ENCODE results near the gene FGB.
"Not testable (repeated sequence)": the region's sequence is repeated elsewhere in the genome, so short reads cannot be mapped to it uniquely, and the experiment has no call there.

The FGB gene

DNA sequence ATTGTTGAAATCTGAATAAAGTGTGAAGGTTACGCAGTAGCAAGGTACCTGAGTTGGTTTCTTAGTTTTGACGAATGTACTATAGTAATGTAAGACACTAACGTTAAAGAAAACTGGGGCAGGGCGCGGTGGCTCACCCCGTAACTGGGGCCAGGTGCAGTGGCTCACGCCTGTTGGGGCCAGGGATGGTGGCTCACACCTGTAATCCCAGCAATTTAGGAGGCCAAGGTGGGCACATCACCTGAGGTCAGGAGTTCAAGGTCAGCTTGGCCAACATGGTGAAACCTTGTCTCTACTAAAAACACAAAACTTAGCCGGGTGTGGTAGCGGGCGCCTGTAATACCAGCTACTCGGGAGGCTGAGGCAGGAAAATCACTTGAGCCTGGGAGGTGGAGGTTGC lies 34.5 kb downstream of the FGB start:
- not testable (repeated sequence) for DNase-seq (ENCODE audit: low spot score)

DNA sequence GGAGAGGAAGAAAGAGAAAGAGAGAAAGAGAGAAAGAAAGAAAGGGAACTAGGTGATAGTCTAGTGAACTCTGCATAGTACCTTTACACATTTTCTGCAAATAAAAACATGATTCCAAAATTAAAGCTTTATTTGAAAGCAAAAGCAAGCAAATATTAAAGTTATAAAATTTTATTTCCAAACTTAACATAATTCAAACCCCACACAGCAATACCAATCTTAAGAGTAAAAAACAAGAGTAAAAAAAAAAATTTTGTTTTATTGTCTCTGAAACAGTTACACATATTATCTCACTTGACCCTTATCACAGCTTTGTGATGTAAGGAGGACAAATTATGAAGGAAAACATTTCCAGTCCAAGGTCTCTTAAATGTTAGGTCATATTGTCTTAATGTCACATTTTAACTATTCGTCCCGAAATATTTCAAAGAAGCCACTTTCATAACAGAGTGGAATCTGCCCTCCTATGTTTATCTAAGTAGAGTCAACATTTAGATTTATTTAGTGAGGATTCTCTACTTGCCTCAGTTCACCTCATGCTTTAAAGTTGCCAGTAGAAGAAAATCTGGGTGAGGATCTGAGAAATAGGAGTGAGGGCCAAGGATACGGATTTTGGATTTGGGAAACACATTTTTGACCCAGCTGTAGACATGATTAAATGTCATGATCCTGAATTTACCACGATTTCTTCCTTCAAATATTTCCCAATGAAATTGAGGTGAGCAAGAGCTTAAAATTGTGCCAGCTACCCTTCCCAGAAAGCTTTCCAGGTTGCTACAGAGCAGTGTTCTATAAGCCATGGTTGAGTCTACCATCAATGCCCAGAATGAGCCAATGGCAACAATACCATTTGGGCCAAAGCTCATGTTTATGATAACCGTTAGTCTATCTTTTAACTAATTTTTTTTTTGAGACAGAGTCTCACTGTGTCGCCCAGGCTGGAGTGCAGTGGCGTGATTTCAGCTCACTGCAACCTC lies 35.3 kb downstream of the FGB start:
- DNase-seq (ENCODE audit: low spot score), result no peak

DNA sequence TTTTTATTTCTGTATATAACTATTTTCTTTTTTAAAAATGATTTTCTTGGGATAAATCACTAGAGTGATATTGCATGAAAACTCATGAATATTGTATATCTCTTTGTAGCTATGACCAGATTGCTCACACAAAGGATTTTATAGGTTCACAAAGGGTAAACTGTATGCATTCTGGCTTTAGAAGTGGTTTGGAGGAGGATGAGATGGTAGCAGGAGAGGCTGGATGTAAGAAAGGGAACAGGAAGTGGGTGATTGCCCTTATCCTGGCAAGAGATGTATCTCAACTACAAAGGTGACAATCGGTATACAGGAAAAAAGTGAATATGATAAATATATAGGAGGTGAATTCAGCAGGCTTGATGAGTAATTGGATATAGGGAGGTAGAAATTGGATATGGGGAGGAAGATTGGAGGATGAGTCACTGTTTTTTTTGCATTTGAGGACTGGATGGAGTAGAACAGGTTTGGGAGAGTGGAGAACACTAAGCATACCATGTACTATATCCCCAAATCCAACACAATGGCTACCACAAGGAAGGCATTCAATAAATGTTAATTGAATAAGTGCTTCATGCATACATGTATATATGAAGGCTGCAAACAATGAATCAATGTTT lies 39.7 kb downstream of the FGB start:
- no peak for DNase-seq (ENCODE audit: low spot score)

GRCh38 chr4:154603033-154603943 lies 40.5 kb downstream of the FGB start:
- no peak for DNase-seq (ENCODE audit: low spot score)

- no peak for DNase-seq (ENCODE audit: low spot score)
Observed at GRCh38 chr4:154604696-154605200, 41.9 kb downstream of the FGB start.

DNA sequence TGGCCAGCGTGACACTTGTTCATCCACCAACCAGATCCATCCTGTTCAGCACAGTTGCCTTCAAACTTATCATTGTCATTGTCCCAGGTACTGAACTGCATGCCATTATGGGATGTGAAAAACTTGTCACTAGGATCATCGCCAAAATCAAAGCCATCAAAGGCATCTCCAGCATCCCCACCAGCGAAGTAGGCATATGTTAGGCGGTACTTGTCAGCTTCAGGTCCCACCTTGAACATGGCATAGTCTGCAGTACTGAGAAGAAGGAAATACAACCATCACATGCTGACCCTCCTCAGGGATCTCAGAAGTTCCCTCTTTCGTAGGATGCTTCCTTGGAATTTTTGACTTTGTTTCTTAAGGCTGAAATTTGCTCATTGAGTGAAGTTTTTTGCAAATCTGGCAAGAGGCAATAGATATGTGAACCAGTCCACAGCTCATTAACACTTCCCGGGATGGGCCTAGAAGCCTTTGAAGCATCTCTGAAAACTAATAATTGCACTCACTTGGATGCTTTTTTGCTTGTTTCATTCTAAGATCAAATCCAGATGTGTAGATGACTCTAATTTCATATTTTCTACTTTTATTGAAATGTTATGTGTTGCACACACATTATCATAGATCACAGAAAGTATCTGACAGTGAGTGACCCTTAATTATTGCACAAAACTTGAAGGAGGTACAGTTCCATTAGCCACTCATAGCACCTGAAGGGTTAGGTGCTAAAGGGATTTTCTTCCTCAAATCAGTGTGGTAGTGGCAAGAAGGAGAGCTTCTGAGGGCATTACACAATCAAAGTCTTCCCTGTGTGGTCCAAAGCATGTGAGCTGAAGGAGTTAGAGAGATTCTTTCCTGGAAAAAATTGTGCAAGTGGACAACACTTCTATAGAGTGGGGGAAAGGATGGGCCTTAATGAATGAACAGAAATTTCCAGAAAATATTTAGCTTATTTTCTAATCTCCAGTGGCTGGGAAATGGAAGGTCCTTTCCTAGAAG lies 44.2 kb downstream of the FGB start:
- no peak for DNase-seq (ENCODE audit: low spot score)

DNA sequence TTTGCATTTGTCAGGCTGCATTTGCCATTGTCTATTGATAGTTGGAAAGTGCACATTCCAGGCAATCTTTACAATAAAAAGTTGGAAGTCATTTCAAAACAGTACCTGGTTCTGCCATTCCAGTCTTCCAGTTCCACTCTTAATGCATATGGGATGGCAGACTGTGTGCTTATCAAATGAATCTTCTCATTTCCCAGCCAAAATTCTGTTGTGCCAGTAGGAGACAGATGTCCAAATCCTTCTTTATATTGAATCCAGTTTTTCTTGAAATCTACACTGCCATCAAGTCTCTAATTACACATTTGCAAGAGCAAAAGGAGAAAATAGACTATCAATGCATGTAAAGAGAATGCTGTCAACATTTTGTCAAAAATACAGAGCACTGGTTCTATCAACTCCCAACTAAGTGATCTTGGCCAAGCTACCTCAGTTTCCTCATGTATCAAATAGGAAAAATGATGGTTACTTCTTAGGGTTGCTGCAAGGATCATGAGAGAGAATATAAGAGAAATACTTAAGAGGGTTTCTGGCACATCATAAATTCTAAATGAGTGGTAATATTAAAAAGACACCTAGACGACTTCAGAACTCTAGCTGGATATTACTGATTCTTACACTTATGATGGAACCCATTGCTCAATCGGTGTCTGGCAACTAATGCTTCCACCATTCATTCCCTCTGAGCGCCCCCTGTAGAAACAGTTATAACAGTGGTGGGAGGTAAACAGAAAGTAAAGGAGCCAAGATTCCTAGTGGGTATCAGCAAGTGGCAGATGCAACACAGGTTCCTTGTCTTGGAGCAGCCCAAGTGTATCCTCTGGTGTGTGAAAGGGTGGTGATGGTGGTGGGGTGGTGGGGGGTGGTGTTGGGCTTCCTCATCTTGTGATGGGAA lies 45.8 kb downstream of the FGB start:
- DNase-seq (ENCODE audit: low spot score), result no peak

DNA sequence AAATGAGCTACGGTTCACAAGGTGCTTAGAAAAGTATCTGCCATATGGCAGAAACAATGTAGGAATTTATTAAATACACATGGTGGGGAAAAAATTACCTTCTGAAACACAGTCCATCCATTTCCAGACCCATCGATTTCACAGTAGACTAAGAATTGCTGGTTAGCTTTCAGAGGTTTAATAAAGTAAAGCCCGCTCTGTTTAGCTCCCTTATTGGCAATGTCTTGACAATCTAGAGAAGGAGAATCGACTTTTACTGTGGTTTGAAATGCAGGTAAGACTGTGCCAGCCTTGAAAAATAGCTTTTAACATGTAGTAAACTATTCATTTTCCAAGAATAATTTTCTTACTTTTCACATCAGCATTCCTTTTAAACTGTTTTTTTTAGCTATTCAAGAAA lies 46.7 kb downstream of the FGB start:
- no peak for DNase-seq (ENCODE audit: low spot score)

DNA sequence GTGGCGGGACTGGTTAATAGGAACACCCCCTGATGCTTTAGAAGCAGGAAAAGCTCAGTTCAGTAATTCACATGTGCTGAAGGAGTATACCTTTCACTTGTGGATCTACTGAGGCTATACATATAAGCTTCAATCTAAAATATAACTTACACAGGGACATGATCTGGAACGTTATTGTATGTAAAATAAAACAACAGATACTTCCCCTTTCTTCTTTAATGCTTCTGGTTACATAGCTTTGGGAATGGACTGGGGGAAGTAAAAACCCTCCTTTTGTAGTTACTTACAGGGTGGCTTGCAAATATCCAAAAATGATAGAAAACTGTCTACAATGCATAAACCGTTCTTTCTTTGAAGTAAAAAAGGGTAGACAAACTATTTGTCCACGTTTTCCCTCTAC lies 47.8 kb downstream of the FGB start:
- DNase-seq (ENCODE audit: low spot score), result no peak

DNA sequence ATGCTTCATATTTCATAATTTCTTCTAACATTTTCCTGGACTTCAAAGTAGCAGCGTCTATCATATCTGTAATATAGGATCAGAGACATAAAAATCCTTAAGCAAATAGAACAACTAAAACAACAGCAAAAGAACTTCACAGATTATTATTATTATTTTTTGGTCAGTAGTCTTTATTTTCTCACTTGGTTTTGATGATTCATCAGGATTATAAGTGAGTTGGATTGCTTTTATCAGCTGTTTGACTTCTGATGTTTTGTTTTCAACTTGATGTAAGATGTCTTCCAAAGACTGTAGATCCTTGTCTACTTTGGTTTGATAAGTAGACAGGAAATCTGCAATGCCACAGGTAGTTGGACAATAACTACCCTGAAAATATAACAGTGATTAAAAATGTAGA lies 49.0 kb downstream of the FGB start:
- DNase-seq (ENCODE audit: low spot score), result no peak

DNA sequence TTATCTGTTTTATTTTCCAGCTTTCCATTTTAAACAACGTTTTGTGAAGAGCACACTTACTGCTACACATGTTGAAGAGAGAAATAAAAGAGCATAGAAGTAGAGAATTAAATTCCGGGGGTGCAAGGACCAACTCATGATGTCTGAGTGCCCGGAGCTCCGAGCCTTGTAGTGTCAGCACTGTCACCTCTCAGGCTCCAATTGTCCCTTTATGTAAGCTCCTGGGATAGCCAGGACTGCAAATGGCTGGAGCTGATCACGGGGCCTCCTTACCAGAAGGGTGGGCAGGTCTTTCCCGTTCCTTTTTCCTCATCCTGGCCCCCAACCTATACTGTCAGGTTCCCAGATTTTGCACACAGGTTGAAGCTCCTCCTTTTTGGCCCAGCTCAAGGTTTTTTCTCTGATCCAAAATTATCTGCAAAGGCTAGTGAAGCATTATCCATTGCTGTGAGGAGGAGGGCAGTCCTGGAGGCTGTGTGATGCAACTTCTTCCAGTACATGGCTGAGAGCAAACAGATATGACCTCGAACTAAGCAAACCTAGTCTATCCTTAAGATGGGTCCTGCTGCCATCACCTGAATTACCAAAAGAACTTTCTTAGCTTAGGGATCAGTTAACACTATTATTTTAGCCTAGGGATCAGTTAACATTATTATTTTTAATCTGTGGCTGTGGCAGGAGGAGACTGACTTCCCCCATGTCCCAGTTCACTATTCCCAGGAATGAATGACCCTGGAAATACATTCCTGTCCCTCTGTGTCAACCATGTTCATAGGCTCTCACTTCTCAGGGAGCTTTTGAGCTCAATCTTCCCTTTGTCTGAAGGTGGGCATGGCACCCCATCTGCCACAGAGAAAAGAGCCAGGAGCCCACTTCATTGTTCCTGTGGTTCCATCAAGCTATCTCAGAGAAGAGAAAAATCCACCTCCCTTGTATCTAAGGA lies 49.9 kb downstream of the FGB start, which contains the start of gene FGG:
FGG (minus strand) TSS at position 185 of the 943 bp plus-strand sequence; CDS start at position 138, 47 bp downstream.
- no peak for DNase-seq (ENCODE audit: low spot score)

- no peak for DNase-seq (ENCODE audit: low spot score)
Observed at GRCh38 chr4:154614306-154614705, 51.5 kb downstream of the FGB start.

DNA sequence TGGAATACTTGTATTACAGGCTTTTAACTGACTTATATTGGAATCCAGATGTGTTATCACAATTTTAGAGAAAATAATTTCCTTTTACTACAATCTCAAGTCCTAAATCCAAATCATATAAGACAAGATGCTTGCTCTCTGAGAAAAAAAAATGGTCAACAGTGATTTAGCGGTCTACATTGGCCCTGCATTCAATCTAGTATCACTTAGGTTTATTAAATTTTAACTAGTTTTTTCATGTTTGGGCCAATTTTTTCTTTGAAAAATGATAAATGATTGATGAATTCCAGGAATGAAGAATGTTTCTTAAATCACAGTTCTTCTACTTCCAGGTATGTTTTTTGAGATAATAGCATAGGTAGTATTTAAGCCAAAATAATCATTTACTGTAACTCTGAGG lies 52.4 kb downstream of the FGB start:
- DNase-seq (ENCODE audit: low spot score), result no peak

- no peak for DNase-seq (ENCODE audit: low spot score)
Observed at GRCh38 chr4:154616287-154616686, 53.5 kb downstream of the FGB start.

DNA sequence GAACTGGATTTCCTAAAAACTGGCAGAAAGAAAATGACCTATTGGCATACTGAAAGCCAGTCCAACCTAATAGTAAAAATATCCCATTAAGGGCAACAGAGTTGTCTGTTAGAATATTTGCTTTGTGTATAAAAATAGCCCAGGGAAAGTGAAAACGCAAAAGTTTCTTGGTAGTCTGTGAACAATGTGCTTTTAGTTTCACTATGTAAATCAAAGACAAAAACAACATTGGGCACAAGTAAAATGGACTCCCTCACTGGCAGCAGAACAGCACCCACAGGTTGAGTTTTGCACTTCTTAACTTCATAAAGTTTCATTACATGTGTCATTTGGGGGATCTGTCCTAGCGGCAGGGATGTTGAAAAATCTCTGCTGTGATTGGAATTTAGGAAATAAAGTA lies 53.9 kb downstream of the FGB start:
- DNase-seq (ENCODE audit: low spot score), result no peak

- no peak for DNase-seq (ENCODE audit: low spot score)
Observed at GRCh38 chr4:154617820-154618317, 55.1 kb downstream of the FGB start.

DNA sequence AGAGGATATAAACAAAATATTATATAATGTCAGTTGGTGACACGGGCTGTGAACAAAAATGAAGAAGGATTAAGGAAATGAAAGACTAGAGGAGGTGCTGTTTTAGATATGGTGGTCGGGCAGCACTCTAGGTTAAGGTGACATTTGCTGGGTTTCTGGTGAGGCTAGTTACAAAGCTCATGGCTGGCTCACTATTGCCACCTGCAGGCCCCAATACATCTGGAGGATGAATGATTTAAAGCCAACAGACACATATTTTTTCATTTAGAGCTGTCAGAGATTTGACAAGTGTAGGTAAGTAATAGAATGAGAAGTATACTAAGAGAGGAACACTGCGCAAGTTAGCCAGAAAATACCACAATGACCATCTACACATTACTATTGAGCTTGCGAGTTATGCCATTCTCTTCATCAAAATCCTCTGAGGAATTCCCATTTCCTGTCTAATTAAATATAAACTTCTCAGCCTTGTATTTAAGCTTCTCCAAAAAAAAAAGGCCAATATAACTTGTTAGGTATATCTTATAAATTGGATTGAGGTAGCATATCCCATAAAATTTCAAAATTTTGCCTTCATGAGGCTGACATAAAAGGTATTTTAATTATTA lies 56.0 kb downstream of the FGB start:
- peak; percentile 72 for DNase-seq (ENCODE audit: low spot score)

GRCh38 chr4:154620111-154620510 lies 57.3 kb downstream of the FGB start:
- no peak for DNase-seq (ENCODE audit: low spot score)
